Smooth muscle cell (in vitro differentiated cells): Measurements from ENCODE around the gene ZNF232. TPM values are rescaled to one million over a fixed set of nuclear protein-coding genes. Genes with fewer than 3 reads are reported as not detected.

Experiments used
- DNase-seq: peaks from one replicate; lab custom pipeline; 2025; ENCODE audit not compliant: unreplicated experiment; lab: John Stamatoyannopoulos, UW
- H2AFZ ChIP-seq: fragments of 200-600 bp; sonication (generic); 2 replicates; pipeline ENCODE4 v1.6.0; 2016; ENCODE audit warnings: antibody characterized with exemption, low read depth, mild to moderate bottlenecking
- H3F3A ChIP-seq: fragments of 200-600 bp; sonication (generic); 2 replicates; pipeline ENCODE4 v1.6.0; 2017; ENCODE audit warnings: antibody characterized with exemption, low read depth
- H3K27ac ChIP-seq: fragments of 200-600 bp; sonication (generic); 2 replicates; pipeline ENCODE4 v1.5.1; 2016; ENCODE audit warnings: low read depth, mild to moderate bottlenecking
- H3K27me3 ChIP-seq: fragments of 200-600 bp; sonication (generic); 2 replicates; pipeline ENCODE4 v1.6.1; 2016; ENCODE audit warnings: low read depth, mild to moderate bottlenecking
- H3K36me3 ChIP-seq: fragments of 200-600 bp; sonication (generic); 2 replicates; pipeline ENCODE4 v1.5.1; 2016; ENCODE audit warnings: low read depth
- H3K4me1 ChIP-seq: fragments of 200-600 bp; sonication (generic); 2 replicates; pipeline ENCODE4 v1.5.1; 2016; ENCODE audit warnings: low read depth
- H3K4me2 ChIP-seq: fragments of 200-600 bp; sonication (generic); 2 replicates; pipeline ENCODE4 v1.6.0; 2016; ENCODE audit warnings: mild to moderate bottlenecking
- H3K4me3 ChIP-seq: fragments of 200-600 bp; sonication (generic); 2 replicates; pipeline ENCODE4 v1.5.1; 2016; ENCODE audit warnings: mild to moderate bottlenecking
- H3K79me2 ChIP-seq: fragments of 200-600 bp; sonication (generic); 2 replicates; pipeline ENCODE4 v1.6.0; 2016; ENCODE audit warnings: low read depth, mild to moderate bottlenecking
- H3K9ac ChIP-seq: fragments of 200-600 bp; sonication (generic); 2 replicates; pipeline ENCODE4 v1.6.0; 2016; ENCODE audit warnings: low read depth
- H3K9me3 ChIP-seq: fragments of 200-600 bp; sonication (generic); replicated peaks from 2 replicates; pipeline ENCODE4 v1.5.1; 2016; ENCODE audit warnings: low read depth
- H4K20me1 ChIP-seq: fragments of 200-600 bp; sonication (generic); 2 replicates; pipeline ENCODE4 v1.6.0; 2016; ENCODE audit warnings: low read depth
- CTCF ChIP-seq: fragments of 200-600 bp; sonication (generic); IDR thresholded peaks from 2 replicates; pipeline ENCODE4 v1.5.1; 2017; ENCODE audit warnings: borderline replicate concordance, mild to moderate bottlenecking, antibody characterized with exemption; ENCODE audit not compliant: insufficient read depth, poor library complexity, severe bottlenecking
- WGBS: methylation state at CpG from one replicate; pipeline ENCODE4 v1.1.7; 2016; ENCODE audit warnings: low lambda C conversion rate; 5-methylcytosine and 5-hydroxymethylcytosine counted together
- polyA plus RNA-seq: library from polyadenylated mRNA; unstranded; fragments of >200 nt; fragmentation: Nextera tagmentation; extraction: Ambion mirVana; gene quantifications from 2 replicates; pipeline ENCODE4 v1.2.1, GENCODE V29; 2016
- small RNA-seq: library from RNA; depleted of rRNA; stranded (forward); fragments of <200 nt; gene quantifications from one replicate; pipeline ENCODE3, GENCODE V24; 2014
- total RNA-seq: library from RNA; depleted of rRNA; stranded (reverse); fragments of >200 nt; gene quantifications from 2 replicates; pipeline ENCODE4 v1.2.3, GENCODE V29; 2014

The ZNF232 gene
- total and polyA plus RNA-seq, 2 experiments from 2014 or later: 11.2 to 12.8 TPM

- H3K27ac ChIP-seq: no peak overlapping the region
- TF ChIP-seq CTCF: no peak
- no peak overlapping the region for H3K9ac ChIP-seq
- no peaks in the 10 kb centered on the region for H3K36me3 ChIP-seq
- WGBS: 74% methylated on average over 4 of the region's 4 CpGs
- no peak overlapping the region for H3K4me2 ChIP-seq
- no peaks in the 10 kb centered on the region for H3K79me2 ChIP-seq
- no peak overlapping the region for H3K4me3 ChIP-seq
- no peaks in the 10 kb centered on the region for H3F3A ChIP-seq
- no peak overlapping the region for H2AFZ ChIP-seq
- no peaks in the 10 kb centered on the region for H4K20me1 ChIP-seq
- DNase-seq: no peak
- H3K4me1 ChIP-seq: no peaks in the 10 kb centered on the region
- no peaks in the 10 kb centered on the region for H3K9me3 ChIP-seq
- H3K27me3 ChIP-seq: peaks cover 6% of the 10 kb centered on the region
These were observed 42.0 kb downstream of the ZNF232 start for GRCh38 chr17:5069724-5070123.

GRCh38 chr17:5068236-5068635, 43.4 kb downstream of the ZNF232 start:
- H3F3A ChIP-seq: no peaks in the 10 kb centered on the region
- no peak for DNase-seq
- H3K79me2 ChIP-seq: no peaks in the 10 kb centered on the region
- H3K27ac ChIP-seq: no peak overlapping the region
- H4K20me1 ChIP-seq: no peaks in the 10 kb centered on the region
- no peak overlapping the region for H3K4me3 ChIP-seq
- WGBS: 97% methylated on average over 3 of the region's 3 CpGs
- H2AFZ ChIP-seq: no peak overlapping the region
- H3K9ac ChIP-seq: no peak overlapping the region
- H3K36me3 ChIP-seq: no peaks in the 10 kb centered on the region
- no peaks in the 10 kb centered on the region for H3K9me3 ChIP-seq
- TF ChIP-seq CTCF: no peak
- H3K27me3 ChIP-seq: peaks cover 6% of the 10 kb centered on the region
- H3K4me2 ChIP-seq: no peak overlapping the region
- no peaks in the 10 kb centered on the region for H3K4me1 ChIP-seq

- Histone ChIP-seq H3K9me3 (no peaks in the 10 kb centered on the region), H3K4me1 (no peaks in the 10 kb centered on the region), H3K36me3 (no peaks in the 10 kb centered on the region), H3K4me3 (no peak overlapping the region), H3F3A (no peaks in the 10 kb centered on the region), H4K20me1 (no peaks in the 10 kb centered on the region), H3K9ac (no peak overlapping the region), H3K27me3 (peaks cover 6% of the 10 kb centered on the region), H3K79me2 (no peaks in the 10 kb centered on the region), H3K27ac (no peak overlapping the region), H2AFZ (no peak overlapping the region), H3K4me2 (no peak overlapping the region)
- 82% methylated on average over 1 of the region's 1 CpG for WGBS
- no peak for TF ChIP-seq CTCF
- no peak for DNase-seq
These were observed 46.4 kb downstream of the ZNF232 start for GRCh38 chr17:5065227-5065744.

Small RNA genes lying within 50 kb of the gene (small RNA-seq; reads per million reads assigned to genes)
- not detected for gene AC012146.4

Other genes starting within 250 kb of the ZNF232 start
- gene C17orf107, start 212.3 kb downstream of the ZNF232 start, total RNA-seq: 5.0 and 9.9 TPM in 2 replicates
- gene C17orf107, start 212.3 kb downstream of the ZNF232 start, polyA plus RNA-seq: 10.7 and 14.1 TPM in 2 replicates
- gene CHRNE, start 208.8 kb downstream of the ZNF232 start, total RNA-seq: 1.7 and 4.3 TPM in 2 replicates
- 0.83 and 2.7 TPM in 2 replicates for gene CHRNE, start 208.8 kb downstream of the ZNF232 start, polyA plus RNA-seq
- not detected in 2 replicates for gene GP1BA, start 179.6 kb downstream of the ZNF232 start, total RNA-seq
- gene GP1BA, start 179.6 kb downstream of the ZNF232 start, polyA plus RNA-seq: 0.07 and 0.41 TPM in 2 replicates
- gene SLC25A11, start 171.8 kb downstream of the ZNF232 start, total RNA-seq: 29.9 and 39.3 TPM in 2 replicates
- gene SLC25A11, start 171.8 kb downstream of the ZNF232 start, polyA plus RNA-seq: 64.9 and 67.5 TPM in 2 replicates
- gene RNF167, start 171.6 kb downstream of the ZNF232 start, total RNA-seq: 23.7 and 39.6 TPM in 2 replicates
- 59.4 and 61.6 TPM in 2 replicates for gene RNF167, start 171.6 kb downstream of the ZNF232 start, polyA plus RNA-seq
- 681 and 838 TPM in 2 replicates for gene PFN1, start 163.3 kb downstream of the ZNF232 start, total RNA-seq
- gene PFN1, start 163.3 kb downstream of the ZNF232 start, polyA plus RNA-seq: 1,482 and 1,485 TPM in 2 replicates
- gene ENO3, start 160.8 kb downstream of the ZNF232 start, total RNA-seq: 2.4 and 5.9 TPM in 2 replicates
- 13.1 and 14.5 TPM in 2 replicates for gene ENO3, start 160.8 kb downstream of the ZNF232 start, polyA plus RNA-seq
- gene SPAG7, start 144.1 kb downstream of the ZNF232 start, total RNA-seq: 59.8 and 70.7 TPM in 2 replicates
- 187 and 192 TPM in 2 replicates for gene SPAG7, start 144.1 kb downstream of the ZNF232 start, polyA plus RNA-seq
- gene CAMTA2, start 124.2 kb downstream of the ZNF232 start, total RNA-seq: 5.1 and 11.8 TPM in 2 replicates
- gene CAMTA2, start 124.2 kb downstream of the ZNF232 start, polyA plus RNA-seq: 26.2 and 33.0 TPM in 2 replicates
- 0.36 TPM in 1 of 2 replicates, not detected in the other for gene INCA1, start 114.4 kb downstream of the ZNF232 start, total RNA-seq
- gene INCA1, start 114.4 kb downstream of the ZNF232 start, polyA plus RNA-seq: 1.4 TPM in 2 replicates
- 20.9 and 22.3 TPM in 2 replicates for gene KIF1C, start 113.9 kb downstream of the ZNF232 start, total RNA-seq
- gene KIF1C, start 113.9 kb downstream of the ZNF232 start, polyA plus RNA-seq: 36.2 and 52.3 TPM in 2 replicates
- 0.31 and 1.7 TPM in 2 replicates for gene SLC52A1, start 76.5 kb downstream of the ZNF232 start, total RNA-seq
- gene SLC52A1, start 76.5 kb downstream of the ZNF232 start, polyA plus RNA-seq: 0.21 and 0.31 TPM in 2 replicates
- 0.22 and 0.27 TPM in 2 replicates for gene ZFP3, start 33.4 kb downstream of the ZNF232 start, total RNA-seq
- gene ZFP3, start 33.4 kb downstream of the ZNF232 start, polyA plus RNA-seq: 0.13 and 0.56 TPM in 2 replicates
- gene USP6, start 4.2 kb upstream of the ZNF232 start, total RNA-seq: 0.09 TPM in 1 of 2 replicates, not detected in the other
- gene USP6, start 4.2 kb upstream of the ZNF232 start, polyA plus RNA-seq: 0.08 and 0.09 TPM in 2 replicates
- gene ZNF594, start 80.0 kb upstream of the ZNF232 start, total RNA-seq: 2.7 and 7.2 TPM in 2 replicates
- 1.00 and 2.8 TPM in 2 replicates for gene ZNF594, start 80.0 kb upstream of the ZNF232 start, polyA plus RNA-seq
- not detected in 2 replicates for gene SCIMP, start 123.0 kb upstream of the ZNF232 start, total RNA-seq
- 0.07 TPM in 1 of 2 replicates, not detected in the other for gene SCIMP, start 123.0 kb upstream of the ZNF232 start, polyA plus RNA-seq
- gene RABEP1, start 170.4 kb upstream of the ZNF232 start, total RNA-seq: 25.3 and 30.2 TPM in 2 replicates
- 26.5 and 41.4 TPM in 2 replicates for gene RABEP1, start 170.4 kb upstream of the ZNF232 start, polyA plus RNA-seq